HG02571 (cell line): Measurements from ENCODE around the gene LAPTM5.

Experiments
- ATAC-seq: cut with Tn5 transposase; IDR thresholded peaks from one replicate; pipeline ENCODE4 v1.9.1; 2021; ENCODE audit warnings: mild to moderate bottlenecking, moderate library complexity; ENCODE audit not compliant: unreplicated experiment

Gene LAPTM5

DNA sequence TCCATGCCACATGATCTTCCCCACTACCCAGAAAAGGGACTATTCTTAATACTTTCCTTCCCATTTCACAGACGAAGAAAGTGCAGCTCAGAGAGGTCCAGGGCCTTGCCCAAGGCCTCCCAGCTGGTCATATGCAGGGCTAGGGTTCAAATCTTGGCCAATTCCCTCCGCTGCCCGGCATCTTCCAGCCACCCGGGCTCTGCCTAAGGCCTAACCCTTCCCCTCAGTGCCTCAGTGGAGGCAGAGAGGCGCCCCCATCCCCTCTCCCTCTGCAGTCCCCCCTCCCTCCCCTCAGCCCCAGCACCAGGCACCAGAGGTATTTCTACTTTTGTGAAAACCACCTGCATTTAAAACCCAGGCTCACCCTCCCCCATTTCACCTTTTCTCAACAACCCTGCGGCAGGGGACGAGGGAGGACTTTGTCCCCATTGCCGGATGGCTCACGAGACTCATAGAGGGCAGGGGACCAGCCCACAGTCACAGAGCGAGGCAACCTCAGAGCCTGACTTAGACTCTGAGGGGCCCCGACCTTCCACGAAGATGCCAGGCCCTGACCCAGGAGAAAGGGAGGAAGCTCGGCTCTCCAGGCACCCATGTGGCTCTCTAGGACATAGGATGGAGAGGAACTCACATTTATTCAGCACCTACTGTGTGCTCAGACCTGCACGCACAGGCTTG lies 12.3 kb downstream of the LAPTM5 start:
- ATAC-seq = no peak

DNA sequence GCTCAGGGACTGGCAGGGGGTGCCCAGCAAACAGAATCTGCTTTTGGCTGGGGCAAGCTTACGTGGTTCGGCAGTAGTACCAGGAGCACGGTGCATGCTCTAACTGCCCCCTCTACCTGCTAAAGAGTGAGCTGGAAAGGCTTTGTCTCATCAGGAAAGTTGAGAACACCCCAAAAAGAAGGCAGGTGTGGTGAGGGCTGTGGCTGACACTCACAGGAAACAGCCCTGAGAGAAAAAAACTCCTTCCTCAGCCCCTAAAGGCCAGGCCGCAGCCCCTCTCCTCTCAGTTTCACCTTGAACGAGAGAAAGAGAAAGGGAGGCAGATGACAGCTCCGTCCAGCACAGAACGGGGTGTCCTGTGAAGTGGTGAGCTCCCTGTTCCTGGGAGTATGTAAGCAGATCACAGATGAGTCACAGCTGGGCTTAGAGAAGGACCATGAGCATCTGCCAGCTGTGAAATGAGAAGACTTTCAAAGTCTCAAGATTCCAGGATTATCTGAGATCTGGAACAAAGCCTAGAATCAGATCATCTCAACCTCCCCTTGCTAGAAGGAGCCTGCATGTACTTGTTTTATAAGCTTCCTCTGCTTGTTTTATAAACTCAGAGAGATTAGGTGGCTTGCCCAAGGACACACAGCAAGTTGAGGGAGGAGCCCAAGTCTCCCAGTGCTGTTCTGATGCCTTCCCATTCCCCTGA lies 13.4 kb downstream of the LAPTM5 start:
- peak; percentile 16 for ATAC-seq

DNA sequence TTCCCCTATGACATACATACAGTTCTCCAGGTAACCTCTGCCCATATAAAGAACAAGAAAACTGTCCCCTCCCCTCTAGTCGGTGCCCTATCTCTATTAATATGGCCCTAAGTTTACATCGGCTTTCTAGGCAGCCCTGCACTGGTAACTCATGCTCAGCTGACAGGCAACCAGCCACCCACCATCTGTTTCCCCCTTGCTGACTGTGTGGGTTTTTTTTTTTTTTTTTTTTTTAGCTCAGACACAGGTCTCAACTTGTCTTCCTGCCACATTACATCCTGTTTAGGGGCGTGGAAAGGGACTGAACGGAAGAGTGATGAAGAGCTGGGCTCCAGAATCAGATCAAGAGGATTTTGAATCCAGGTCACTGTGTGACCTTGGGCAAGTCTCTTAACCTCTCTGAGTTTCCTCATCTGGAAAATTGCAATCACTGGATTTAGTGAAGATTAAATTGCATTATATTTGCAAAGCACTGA lies 14.0 kb downstream of the LAPTM5 start:
- peak; percentile 33 for ATAC-seq

DNA sequence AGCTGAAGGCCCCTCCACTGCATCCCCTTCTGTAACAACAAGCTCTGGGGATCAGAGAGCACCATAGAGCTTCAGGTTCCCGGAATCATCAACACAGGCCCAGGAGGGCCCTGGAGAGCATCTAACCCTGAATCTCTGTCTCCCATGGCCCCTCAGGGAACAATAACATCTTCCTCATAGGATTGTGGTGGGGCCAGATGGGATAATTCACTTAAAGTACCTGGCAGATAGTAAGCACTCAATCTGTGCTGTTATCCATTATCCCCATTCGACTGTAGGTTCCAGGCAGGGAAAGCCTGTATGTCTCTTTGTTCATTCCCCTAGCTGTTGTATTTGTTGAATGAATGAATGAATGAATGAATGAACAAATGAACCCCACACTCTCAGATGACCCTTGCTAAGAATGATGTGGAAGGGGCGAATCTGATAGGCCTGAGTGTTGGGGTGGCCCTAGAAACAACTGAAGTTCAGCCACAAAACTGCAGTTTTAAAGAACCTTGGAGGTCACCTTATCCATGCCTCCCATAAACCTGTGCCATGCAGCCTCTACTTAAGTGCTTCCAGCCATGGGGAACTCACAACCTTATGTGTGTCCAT lies 14.5 kb downstream of the LAPTM5 start:
- no peak for ATAC-seq

DNA sequence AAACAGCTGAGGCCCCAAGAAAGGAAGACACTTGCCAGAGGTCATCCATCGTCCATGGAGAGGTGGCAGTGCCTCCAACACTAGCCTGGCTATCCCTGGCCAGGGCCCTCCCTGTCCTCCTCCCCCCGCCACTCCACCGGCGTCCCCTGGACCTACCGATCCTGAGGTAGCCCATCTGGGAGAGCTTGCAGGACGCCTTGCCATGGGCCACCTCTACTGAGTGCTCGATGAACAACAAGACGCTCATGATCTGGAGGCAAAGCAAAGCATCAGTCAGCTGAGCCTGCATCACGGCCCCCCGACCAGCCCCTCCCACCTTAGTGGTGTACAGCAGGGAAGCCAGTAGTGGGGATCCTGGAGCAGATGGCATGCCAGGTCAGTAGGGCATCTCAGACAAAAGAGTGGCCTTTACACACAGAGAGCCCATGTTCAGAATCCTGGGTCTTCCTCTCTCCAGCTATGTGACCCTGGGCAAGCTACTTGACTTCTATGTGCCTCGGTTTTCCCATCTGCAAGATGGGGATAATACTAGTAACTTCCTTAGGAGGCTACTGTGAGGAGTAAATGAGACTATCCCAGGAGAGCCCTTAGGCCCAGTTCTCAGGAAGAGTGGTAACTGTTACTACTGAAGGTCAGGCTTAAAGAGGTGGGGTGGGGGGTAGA lies 15.1 kb downstream of the LAPTM5 start:
- ATAC-seq = no peak

DNA sequence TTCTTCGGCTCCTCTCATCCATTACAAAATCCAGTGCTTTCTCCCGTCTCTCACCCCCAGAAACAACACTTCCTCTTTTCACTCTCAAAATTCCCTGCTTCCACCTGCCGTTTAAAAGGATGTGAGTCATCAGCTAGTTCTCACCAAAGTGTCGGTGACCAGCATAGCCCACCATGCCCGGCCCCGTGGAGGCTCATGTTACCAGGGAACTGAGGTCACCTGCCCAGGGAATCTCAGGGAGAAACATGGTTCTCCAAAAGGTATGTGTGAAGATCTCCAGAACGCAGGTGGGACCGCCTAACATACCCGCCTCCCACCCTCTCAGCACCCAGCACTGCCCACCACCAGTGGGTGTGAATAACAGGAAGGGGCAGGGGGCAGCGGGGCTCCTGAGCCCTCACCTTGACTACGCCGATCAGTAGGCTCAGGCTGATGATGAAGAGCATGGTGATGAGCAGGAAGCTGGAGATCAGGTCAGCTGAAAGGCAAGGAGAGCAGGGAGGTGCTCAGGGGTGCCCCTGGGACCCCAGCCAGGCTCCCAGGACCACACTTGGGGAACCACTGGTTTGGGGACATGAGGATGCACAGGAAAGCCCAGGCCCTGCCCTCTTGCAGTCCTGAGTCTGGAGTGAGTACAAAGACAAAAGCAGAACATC lies 16.2 kb downstream of the LAPTM5 start:
- no peak for ATAC-seq

DNA sequence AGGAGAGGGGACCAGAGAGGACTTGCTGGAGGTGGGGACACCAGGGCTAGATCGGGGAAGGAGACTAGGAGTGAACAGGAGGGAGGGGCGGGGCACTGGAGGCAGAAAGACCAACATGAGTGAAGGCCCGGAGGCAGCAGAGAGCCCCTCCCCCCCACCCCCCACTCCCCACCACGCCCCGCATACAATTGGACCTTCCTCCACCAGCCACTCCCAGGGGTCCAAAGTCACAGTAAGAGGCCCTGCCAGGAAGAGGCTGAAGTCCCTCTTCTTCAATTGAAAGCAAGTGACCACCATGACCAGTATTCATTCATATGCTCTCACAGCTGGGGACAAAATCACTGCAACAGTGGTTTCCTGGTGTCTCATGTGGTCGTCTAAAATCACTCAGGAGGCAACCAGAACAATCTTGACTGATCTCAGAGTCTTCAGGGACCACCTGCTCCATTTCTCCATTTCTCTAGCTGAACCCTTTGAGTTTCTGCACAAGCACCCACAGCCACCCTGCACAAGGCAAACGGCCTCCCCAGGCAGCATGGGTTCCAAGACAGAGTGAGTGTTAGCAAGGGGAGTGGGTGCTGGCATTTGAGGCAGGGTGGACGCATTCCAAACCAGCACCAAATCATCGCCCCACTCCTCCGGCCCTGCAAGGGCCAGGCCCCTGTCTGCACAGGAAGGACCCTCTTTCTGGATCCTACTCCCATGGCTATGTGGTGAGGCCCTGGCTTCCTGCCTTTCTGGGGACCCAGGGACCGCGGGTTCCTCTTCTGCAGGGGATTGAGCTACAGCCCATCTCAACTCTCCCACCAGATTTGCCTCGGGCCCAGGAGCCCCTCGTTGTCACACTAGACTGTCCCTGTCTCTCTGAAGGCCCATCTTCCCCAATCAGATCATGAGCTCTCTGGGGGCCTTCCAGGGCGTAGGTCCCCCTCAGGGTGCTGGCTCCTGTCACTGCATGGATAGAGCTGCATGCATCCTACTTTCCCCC lies 17.0 kb downstream of the LAPTM5 start:
- ATAC-seq = no peak

DNA sequence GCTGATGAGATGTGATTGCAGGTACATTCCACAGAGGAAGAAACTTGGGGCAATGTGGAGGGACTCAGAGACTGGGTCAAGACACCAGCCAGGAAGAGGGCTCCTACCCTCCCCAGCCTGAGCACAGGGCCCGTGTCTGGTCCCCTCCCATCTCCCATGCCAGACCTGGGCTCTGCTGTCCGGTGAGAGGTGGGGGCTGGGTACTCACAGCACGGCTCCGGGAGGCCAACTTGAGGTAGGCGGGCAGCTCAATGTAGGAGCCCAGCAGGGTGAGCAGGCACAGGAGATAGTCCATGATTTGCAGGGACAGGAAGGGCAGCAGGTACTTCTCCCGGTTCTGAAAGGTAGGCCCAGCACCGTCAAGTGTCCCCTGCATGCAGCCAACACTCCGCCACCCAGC lies 18.0 kb downstream of the LAPTM5 start:
- no peak for ATAC-seq

DNA sequence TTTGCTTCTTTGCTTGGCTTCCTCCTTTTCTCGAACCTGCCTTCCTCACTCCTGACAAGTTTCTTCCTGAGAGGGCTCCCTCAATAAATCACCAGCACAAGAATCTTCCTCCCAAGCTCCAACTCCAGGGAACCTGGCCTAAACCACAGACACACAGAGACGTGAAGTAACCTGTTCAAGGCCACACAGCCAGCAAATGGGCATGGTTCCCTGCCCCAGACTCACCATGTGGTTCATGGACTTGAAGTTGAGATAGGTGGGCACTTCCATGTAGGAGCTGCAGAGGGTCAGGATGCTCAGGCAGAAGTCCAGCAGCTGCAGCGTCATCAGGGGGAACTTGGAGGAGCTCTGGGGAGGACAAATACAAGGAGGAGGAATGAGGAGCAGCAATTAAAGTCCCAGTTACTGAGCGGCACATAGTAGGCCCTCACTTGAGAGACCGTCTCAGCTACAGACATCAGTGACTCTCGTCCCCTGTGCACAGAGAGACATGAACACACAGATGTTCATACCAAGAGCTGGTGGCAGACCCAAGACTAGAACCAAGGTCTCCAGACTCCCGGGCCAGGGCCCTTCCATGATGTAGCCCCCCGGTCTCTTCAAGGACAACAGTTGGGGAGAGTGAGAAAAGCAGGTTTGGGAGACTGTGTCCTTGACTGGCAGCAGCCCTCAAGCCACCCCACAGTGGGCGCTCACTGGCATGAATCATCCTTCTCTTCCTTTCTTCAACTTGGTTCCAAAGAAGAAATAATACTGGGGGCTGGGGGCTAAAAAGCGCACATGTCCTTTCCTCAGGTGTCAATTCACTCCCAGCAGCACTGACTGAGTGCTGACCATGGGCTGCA lies 18.6 kb downstream of the LAPTM5 start:
- ATAC-seq = no peak

DNA sequence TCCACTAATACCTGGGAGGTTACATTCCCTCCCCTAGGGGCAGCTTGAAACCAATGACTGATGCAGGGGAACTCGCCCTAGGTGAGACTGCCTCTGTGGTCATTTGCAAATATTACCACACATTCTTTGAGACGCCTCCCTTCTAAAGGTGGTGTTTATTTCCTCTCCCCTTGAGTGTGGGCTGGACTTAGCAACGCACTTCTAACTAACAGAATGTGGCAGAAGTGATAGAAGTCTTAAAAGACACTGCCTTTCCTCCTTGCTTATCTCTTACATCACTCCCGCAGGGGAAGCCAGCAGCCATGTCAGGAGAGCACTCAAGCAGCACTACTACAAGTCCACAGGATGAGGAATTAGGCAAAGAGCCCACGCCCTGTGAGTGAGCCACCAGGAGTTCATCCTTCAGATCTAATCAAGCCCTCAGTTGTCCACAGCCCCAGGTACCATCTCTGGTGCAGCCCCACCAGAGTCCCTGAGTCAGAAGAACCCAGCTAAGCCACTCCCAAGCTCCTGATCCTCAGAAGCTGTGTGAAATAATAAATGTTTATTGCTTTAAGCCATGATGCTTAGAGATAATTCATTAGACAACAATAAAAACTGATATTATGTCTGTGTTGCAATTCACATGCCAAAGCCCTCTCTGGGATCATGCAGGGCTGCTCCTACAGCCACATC lies 19.4 kb downstream of the LAPTM5 start:
- no peak for ATAC-seq

DNA sequence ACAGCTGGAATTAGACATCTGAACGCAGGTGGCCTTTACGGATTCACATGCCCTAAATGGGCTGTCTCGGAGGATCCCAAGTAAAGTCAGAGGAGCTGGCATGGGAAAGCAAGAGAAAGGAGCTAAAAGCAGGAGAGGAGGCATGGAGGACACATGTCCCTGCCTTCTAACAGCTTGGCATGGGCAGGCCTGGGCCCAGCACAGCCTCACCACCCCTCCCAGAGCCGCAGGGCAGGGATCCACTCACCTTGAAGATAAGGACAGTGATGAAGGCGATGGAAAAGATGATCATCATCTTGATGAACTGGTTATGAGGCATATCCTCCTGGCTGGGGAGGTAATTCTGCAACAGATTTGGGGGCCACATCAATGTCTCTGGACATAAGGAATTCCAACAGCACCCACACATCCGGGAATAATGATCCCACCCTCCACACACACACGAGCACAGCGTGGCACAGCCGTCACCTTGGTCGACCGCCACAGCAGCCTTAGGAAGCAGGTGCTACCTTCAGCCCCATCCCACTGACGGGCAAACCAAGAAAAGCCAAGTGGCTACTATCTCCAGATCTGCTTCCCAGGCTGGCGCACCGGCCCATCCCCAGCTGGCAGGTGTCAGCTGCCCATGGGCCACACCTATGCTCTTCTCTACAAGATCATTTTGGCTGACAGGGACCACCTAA lies 20.1 kb downstream of the LAPTM5 start:
- no peak for ATAC-seq

DNA sequence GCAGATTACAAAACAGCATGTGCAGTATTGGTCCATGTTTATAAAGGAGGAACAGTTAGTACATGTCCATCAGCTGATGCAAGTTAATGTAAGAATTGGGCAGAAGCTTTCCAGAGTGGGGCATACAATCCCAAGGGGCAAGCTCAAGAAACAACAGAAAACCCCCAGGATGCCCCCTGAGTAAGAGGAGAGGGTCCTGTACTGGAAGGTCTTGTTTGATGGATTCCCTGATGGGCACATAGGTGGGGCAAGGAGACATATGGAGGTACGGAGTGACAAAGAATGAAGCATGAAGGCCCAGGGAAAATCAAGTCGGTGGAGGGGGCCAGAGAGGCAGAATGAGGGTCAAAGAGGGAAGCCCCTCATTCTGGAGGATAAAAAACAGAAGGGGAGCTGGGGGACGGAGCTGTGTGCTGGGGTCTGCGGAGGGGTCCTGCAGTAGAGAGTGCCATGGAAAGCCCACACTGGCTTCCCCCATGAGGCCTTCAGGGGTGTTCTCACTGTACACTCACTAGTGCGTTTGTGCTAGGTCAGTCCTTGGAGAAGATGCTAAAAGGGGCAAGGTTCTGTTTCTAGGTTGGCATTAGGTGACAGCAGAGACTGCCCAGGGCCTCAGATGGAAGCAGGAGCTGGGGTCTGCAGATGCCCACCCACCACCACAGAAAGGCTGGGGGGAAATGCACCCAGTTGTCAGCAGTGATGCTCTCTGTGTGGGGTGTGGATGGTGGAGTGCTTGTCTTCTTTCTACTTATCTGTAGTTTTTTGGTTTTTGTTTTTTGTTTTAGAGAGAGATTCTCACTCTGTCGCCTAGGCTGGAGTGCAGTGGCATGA lies 21.7 kb downstream of the LAPTM5 start:
- no peak for ATAC-seq

DNA sequence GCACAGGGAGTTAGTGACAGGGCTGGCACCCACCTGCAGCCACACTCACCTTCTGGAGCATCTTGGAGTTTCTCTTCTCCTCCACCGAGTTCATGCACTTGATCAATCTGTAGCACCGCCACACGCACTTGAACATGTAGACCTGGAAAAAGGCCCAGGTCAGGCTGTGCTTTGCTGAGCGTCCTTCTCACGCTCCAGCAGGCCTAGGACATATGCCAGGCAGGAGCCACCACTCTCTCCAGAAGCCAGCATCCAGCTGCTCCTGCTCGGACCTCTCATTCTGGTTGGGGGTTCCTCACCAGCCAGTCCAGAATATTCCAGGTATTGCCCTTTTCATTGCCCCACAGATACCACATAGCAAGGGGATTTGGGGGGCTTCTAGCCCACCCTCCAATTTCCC lies 22.4 kb downstream of the LAPTM5 start:
- no peak for ATAC-seq

DNA sequence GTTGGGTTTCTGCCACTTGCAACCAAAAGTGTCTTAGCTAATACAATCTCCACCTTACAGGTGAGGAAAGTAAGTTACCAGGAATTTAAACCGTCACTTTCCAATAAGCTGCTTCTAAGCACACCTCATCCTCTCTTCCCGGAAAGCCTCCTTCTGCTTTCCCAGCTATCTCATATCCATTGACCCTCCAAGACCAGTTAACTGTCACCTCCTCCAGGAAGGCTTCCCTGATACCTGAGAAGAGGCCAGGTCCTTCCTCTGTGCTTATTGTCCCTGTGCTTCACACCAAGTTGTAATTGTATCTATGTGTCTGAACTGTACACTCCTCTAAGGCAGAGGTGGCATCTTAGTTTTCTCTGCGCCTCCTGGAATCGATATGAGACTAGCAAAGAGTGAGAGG lies 23.0 kb downstream of the LAPTM5 start:
- ATAC-seq = no peak

DNA sequence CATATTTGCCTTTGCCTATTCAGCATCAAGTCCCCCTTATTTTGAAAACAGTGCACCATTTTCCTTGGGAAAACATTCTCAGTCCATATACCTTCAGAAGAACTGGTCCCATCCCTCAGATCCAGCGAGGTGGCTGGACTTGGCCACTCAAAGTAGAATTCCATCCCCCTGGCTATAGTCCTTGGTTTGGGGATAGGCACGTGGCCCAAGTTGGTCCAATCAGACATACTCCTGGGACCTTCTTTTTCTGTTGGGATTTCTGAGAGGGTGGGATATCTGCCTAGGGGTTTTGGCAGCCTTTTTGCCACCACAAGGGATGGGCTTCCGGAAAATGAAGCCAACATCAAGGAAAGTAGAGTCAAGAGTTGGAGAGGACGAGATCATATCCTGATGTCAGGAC lies 23.5 kb downstream of the LAPTM5 start:
- no peak for ATAC-seq

DNA sequence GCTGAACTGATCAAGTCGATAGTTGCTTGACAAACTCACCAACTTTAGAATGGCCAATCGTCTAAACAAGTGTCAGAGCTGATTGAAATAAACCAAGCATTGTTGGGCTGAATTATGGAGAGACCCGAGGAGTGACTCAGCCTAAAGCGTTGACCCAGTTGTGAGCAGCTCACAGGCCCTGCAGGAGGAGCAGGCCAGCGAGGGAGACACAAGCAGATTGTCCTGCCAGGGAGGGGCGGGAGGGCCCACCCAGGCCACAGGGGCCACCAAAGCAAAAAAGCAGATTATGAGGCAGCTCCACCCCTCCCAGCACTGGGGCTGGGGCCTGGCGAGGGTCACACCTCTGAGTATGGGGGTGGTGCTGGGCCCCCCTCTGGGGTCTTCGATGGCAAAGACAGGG lies 24.1 kb downstream of the LAPTM5 start:
- no peak for ATAC-seq
